Fibroblast of lung (primary cell): ENCODE results near the gene PPIG. TPM values are rescaled to one million over a fixed set of nuclear protein-coding genes. Genes with fewer than 3 reads are reported as not detected.
"Not testable (repeated sequence)": the region's sequence is repeated elsewhere in the genome, so short reads cannot be mapped to it uniquely, and the experiment has no call there.

Experiments used
- DNase-seq, 2 donors: peaks; one replicate each; pipeline versions ENCODE4 v3.0.0 to v3.0.0-alpha.2; 2010; ENCODE audit warnings: low read depth in 2 of 2
- H2AFZ ChIP-seq: 2 replicates; pipeline ENCODE4 v1.5.1; 2012; ENCODE audit warnings: low read length, control low read depth, inconsistent platforms
- H3K27ac ChIP-seq: 2 replicates; pipeline ENCODE4 v1.5.1; 2011; ENCODE audit warnings: low read length, control low read depth; ENCODE audit not compliant: insufficient read depth
- H3K27me3 ChIP-seq: 2 replicates; pipeline ENCODE4 v1.5.1; 2011; ENCODE audit warnings: mild to moderate bottlenecking, low read length; ENCODE audit not compliant: control insufficient read depth, insufficient read depth
- H3K36me3 ChIP-seq: 2 replicates; pipeline ENCODE4 v1.5.1; 2011; ENCODE audit warnings: low read length; ENCODE audit not compliant: control insufficient read depth, insufficient read depth
- H3K4me1 ChIP-seq: 2 replicates; pipeline ENCODE4 v1.5.1; 2011; ENCODE audit warnings: low read length; ENCODE audit not compliant: control insufficient read depth, insufficient read depth; ENCODE audit errors: extremely low read depth
- H3K4me2 ChIP-seq: 2 replicates; pipeline ENCODE4 v1.5.1; 2011; ENCODE audit warnings: low read length, control low read depth; ENCODE audit not compliant: insufficient read depth; ENCODE audit errors: extremely low read depth
- H3K4me3 ChIP-seq, 4 experiments: fragments of 200-600 bp in 1 of 4; sonication (generic) in 1 of 4; replicated peaks in 1 of 4; 2 replicates each; pipeline ENCODE4 v1.5.1; 2011 to 2016; ENCODE audit warnings: low read length in 4 of 4, low read depth in 3 of 4, mild to moderate bottlenecking in 3 of 4, control low read depth in 2 of 4, inconsistent platforms in 1 of 4, mixed read lengths in 1 of 4; ENCODE audit not compliant: insufficient read depth in 1 of 4; ENCODE audit errors: control extremely low read depth in 1 of 4
- H3K79me2 ChIP-seq: 2 replicates; pipeline ENCODE4 v1.5.1; 2012; ENCODE audit warnings: mild to moderate bottlenecking, low read length, inconsistent platforms; ENCODE audit not compliant: control insufficient read depth, insufficient read depth
- H3K9ac ChIP-seq: 2 replicates; pipeline ENCODE4 v1.5.1; 2011; ENCODE audit warnings: mild to moderate bottlenecking, low read length, control low read depth; ENCODE audit not compliant: insufficient read depth
- H3K9me3 ChIP-seq: 2 replicates; pipeline ENCODE4 v1.5.1; 2012; ENCODE audit warnings: low read depth, low read length; ENCODE audit not compliant: control insufficient read depth, insufficient read depth
- H4K20me1 ChIP-seq: 2 replicates; pipeline ENCODE4 v1.5.1; 2011; ENCODE audit warnings: low read length; ENCODE audit not compliant: control insufficient read depth, insufficient read depth; ENCODE audit errors: extremely low read depth
- EZH2 ChIP-seq: IDR thresholded peaks from 2 replicates; pipeline ENCODE4 v1.5.1; 2012; ENCODE audit warnings: low read length, control low read depth, mild to moderate bottlenecking; ENCODE audit errors: missing control alignments
- polyA plus RNA-seq, 2 donors: library from polyadenylated mRNA; depleted of rRNA in 1 of 2; stranded (reverse) in 1 of 2; unstranded in 1 of 2; fragments of >200 nt; gene quantifications; 2 replicates each; pipeline ENCODE4 v1.2.1, GENCODE V29; 2011 to 2012; ENCODE audit warnings: missing spikeins in 1 of 2
- total RNA-seq: library from RNA; depleted of rRNA; stranded (reverse); fragments of >200 nt; gene quantifications from 2 replicates; pipeline ENCODE4 v1.2.1, GENCODE V29; 2014
- TF ChIP-seq, protein P1 (sequence below), 2 donors: IDR thresholded peaks in 1 of 2; conservative IDR thresholded peaks in 1 of 2; 1 replicate in 1 of 2; 2 replicates in 1 of 2; pipeline ENCODE4 v1.5.1; 2011 to 2012; ENCODE audit warnings: low read length in 2 of 2, control low read depth in 1 of 2, inconsistent platforms in 1 of 2, low read depth in 1 of 2, mild to moderate bottlenecking in 1 of 2

Gene PPIG
- total and polyA plus RNA-seq, 2 donors (not counting 1 experiment from before 2014, with no cell fraction given), result 31.7 to 45.5 TPM

DNA sequence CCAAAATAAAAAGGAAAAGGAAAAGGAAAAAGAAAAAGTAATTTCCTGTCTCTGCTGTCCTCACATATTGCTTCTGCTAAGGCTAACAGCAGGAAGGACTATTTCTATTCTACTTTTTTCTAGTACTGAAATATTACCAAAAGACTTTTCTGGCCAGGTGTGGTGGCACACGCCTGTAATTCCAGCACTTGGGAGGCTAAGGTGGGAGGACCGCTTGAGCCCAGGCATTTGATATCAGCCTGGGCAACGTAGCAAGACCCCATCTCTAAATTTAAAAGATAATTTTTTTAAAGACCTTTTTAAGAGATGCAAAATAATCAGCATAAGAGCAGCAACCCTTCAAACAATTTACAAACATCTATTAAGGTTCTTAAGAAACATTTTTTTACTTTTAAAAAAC lies 41.7 kb upstream of the PPIG start:
- Histone ChIP-seq H3K9me3 (no peaks in the 10 kb centered on the region), H3K27me3 (no peaks in the 10 kb centered on the region), H3K4me3 (no peak overlapping the region)

GRCh38 chr2:169546756-169547155 lies 37.4 kb upstream of the PPIG start:
- H4K20me1 ChIP-seq, result no peaks in the 10 kb centered on the region
- no peak overlapping the region for H3K4me2 ChIP-seq
- no peak overlapping the region for H3K9ac ChIP-seq
- no peak overlapping the region for H3K4me3 ChIP-seq
- no peak for DNase-seq
- no peak overlapping the region for H3K27ac ChIP-seq
- H3K9me3 ChIP-seq, result no peaks in the 10 kb centered on the region
- no peaks in the 10 kb centered on the region for H3K4me1 ChIP-seq
- no peaks in the 10 kb centered on the region for H3K27me3 ChIP-seq
- no peak overlapping the region for H2AFZ ChIP-seq
- TF ChIP-seq, protein P1, sequence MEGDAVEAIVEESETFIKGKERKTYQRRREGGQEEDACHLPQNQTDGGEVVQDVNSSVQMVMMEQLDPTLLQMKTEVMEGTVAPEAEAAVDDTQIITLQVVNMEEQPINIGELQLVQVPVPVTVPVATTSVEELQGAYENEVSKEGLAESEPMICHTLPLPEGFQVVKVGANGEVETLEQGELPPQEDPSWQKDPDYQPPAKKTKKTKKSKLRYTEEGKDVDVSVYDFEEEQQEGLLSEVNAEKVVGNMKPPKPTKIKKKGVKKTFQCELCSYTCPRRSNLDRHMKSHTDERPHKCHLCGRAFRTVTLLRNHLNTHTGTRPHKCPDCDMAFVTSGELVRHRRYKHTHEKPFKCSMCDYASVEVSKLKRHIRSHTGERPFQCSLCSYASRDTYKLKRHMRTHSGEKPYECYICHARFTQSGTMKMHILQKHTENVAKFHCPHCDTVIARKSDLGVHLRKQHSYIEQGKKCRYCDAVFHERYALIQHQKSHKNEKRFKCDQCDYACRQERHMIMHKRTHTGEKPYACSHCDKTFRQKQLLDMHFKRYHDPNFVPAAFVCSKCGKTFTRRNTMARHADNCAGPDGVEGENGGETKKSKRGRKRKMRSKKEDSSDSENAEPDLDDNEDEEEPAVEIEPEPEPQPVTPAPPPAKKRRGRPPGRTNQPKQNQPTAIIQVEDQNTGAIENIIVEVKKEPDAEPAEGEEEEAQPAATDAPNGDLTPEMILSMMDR (conservative IDR thresholded peaks at IDR 0.05 in 1 of 2, IDR thresholded peaks at IDR 0.05 in 1 of 2; ENCODE audit: low read depth in 1 of 2, low read length in 2 of 2), result no peak
- TF ChIP-seq EZH2, result no peak
- H3K79me2 ChIP-seq, result no peaks in the 10 kb centered on the region
- H3K36me3 ChIP-seq, result no peaks in the 10 kb centered on the region

More for the DNA sequence above, 41.7 kb upstream of the PPIG start:
- Histone ChIP-seq H3K27ac (no peak overlapping the region), H2AFZ (no peak overlapping the region), H3K79me2 (no peaks in the 10 kb centered on the region), H3K4me2 (no peak overlapping the region), H3K36me3 (no peaks in the 10 kb centered on the region), H3K4me1 (no peaks in the 10 kb centered on the region), H4K20me1 (no peaks in the 10 kb centered on the region), H3K9ac (no peak overlapping the region)
- TF ChIP-seq, protein P1 (conservative IDR thresholded peaks at IDR 0.05 in 1 of 2, IDR thresholded peaks at IDR 0.05 in 1 of 2; ENCODE audit: low read depth in 1 of 2, low read length in 2 of 2), result no peak
- no peak for TF ChIP-seq EZH2
- no peak for DNase-seq

DNA sequence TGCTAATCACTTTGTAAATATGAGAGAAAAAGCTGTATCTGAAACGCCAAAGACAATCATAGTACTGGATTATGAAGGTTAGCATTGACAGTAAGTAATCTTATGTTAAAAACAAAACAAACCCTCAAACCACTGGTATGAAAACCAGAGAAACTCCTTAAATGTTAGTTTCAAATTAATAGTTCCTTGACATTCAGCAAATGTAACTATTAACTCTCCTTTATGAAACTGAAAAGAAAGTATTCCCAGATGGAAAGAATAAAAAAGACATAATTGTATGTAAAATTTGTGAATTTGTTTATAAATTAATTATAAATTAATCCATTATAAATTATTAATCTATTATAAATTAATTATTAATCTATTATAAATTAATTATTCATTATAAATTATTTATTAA lies 22.8 kb upstream of the PPIG start:
- H4K20me1 ChIP-seq, result no peaks in the 10 kb centered on the region
- H3K27ac ChIP-seq, result no peak overlapping the region
- H2AFZ ChIP-seq, result no peak overlapping the region
- H3K9ac ChIP-seq, result no peak overlapping the region
- no peak overlapping the region for H3K4me2 ChIP-seq
- H3K4me3 ChIP-seq, result no peak overlapping the region
- H3K27me3 ChIP-seq, result no peaks in the 10 kb centered on the region
- DNase-seq, result no peak
- H3K9me3 ChIP-seq, result no peaks in the 10 kb centered on the region
- H3K36me3 ChIP-seq, result no peaks in the 10 kb centered on the region
- no peaks in the 10 kb centered on the region for H3K4me1 ChIP-seq
- no peaks in the 10 kb centered on the region for H3K79me2 ChIP-seq
- TF ChIP-seq, protein P1 (conservative IDR thresholded peaks at IDR 0.05 in 1 of 2, IDR thresholded peaks at IDR 0.05 in 1 of 2; ENCODE audit: low read depth in 1 of 2, low read length in 2 of 2), result no peak
- TF ChIP-seq EZH2, result no peak

DNA sequence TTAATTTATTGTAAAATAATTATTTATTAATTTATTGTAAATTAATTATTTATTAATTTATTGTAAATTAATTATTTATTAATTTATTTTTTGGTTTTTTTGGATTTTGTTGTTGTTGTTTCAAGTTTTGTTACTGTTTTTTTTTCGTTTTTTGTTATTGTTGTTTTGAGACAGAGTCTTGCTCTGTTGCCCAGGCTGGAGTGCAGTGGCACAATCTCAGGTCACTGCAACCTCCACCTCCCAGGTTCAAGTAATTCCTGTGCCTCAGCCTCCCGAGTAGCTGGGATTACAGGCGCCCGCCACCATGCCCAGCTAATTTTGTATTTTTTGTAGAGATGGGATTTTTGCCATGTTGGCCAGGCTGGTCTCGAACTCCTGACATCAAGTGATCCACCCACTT lies 22.1 kb upstream of the PPIG start:
- not testable (repeated sequence) for H3K27ac ChIP-seq, H3K4me1 ChIP-seq

More for the DNA sequence above, 22.1 kb upstream of the PPIG start:
- H4K20me1 ChIP-seq, H3K4me3 ChIP-seq, H2AFZ ChIP-seq, H3K4me2 ChIP-seq, DNase-seq, H3K79me2 ChIP-seq, H3K9ac ChIP-seq, H3K36me3 ChIP-seq, H3K9me3 ChIP-seq, H3K27me3 ChIP-seq: not testable (repeated sequence)
